ENCODE measurements around the gene PATL1.
"Not testable (repeated sequence)": the region's sequence is repeated elsewhere in the genome, so short reads cannot be mapped to it uniquely, and the experiment has no call there.

PATL1 gene

GRCh38 chr11:59673291-59673690 lies 4.5 kb upstream of the PATL1 start:
- no peak for DNase-seq (ENCODE audit: low read depth in 2 of 2)

- no peak for DNase-seq (ENCODE audit: low read depth in 2 of 2)
Measured at GRCh38 chr11:59671471-59671870, 2.6 kb upstream of the PATL1 start.

GRCh38 chr11:59669611-59670009 lies 773 bp upstream of the PATL1 start:
- no peak for DNase-seq (ENCODE audit: low read depth in 2 of 2)

- DNase-seq (ENCODE audit: low read depth in 2 of 2): peak; percentile 27 to 41
Measured at GRCh38 chr11:59668188-59668949, 468 bp downstream of the PATL1 start.

GRCh38 chr11:59667812-59668187 lies 1.0 kb downstream of the PATL1 start:
- DNase-seq (ENCODE audit: low read depth in 2 of 2): no peak

GRCh38 chr11:59666969-59667368 lies 1.9 kb downstream of the PATL1 start:
- no peak for DNase-seq (ENCODE audit: low read depth in 2 of 2)

GRCh38 chr11:59660621-59661020 lies 8.2 kb downstream of the PATL1 start:
- DNase-seq (ENCODE audit: low read depth in 2 of 2): no peak

GRCh38 chr11:59659981-59660380 lies 8.9 kb downstream of the PATL1 start:
- DNase-seq (ENCODE audit: low read depth in 2 of 2): no peak

GRCh38 chr11:59658036-59658435 lies 10.8 kb downstream of the PATL1 start:
- no peak for DNase-seq (ENCODE audit: low read depth in 2 of 2)

GRCh38 chr11:59654893-59655292 lies 13.9 kb downstream of the PATL1 start:
- DNase-seq (ENCODE audit: low read depth in 2 of 2): no peak

GRCh38 chr11:59647245-59647980 lies 21.4 kb downstream of the PATL1 start:
- DNase-seq (ENCODE audit: low read depth in 2 of 2): no peak

- DNase-seq (ENCODE audit: low read depth in 2 of 2): no peak
Measured at GRCh38 chr11:59644528-59644927, 24.3 kb downstream of the PATL1 start.

- DNase-seq (ENCODE audit: low read depth in 2 of 2): no peak
Measured at GRCh38 chr11:59643390-59643789, 25.4 kb downstream of the PATL1 start.

- no peak for DNase-seq (ENCODE audit: low read depth in 2 of 2)
Measured at GRCh38 chr11:59641156-59641555, 27.7 kb downstream of the PATL1 start.

GRCh38 chr11:59630493-59630892 lies 38.3 kb downstream of the PATL1 start:
- no peak for DNase-seq (ENCODE audit: low read depth in 2 of 2)

- DNase-seq (ENCODE audit: low read depth in 2 of 2): no peak
Measured at GRCh38 chr11:59629996-59630395, 38.8 kb downstream of the PATL1 start.

GRCh38 chr11:59626969-59627368 lies 41.9 kb downstream of the PATL1 start:
- not testable (repeated sequence) for DNase-seq (ENCODE audit: low read depth in 2 of 2)

GRCh38 chr11:59625703-59626102 lies 43.1 kb downstream of the PATL1 start:
- DNase-seq (ENCODE audit: low read depth in 2 of 2): no peak

GRCh38 chr11:59617876-59618275 lies 51.0 kb downstream of the PATL1 start:
- DNase-seq (ENCODE audit: low read depth in 2 of 2): no peak

GRCh38 chr11:59616396-59616982 lies 52.3 kb downstream of the PATL1 start:
- DNase-seq (ENCODE audit: low read depth in 2 of 2): no peak

GRCh38 chr11:59615637-59616395 lies 53.0 kb downstream of the PATL1 start, which contains the start of gene OSBP:
Gene OSBP (minus strand): TSS chr11:59615774. CDS start chr11:59615664, 110 bp downstream.
- peak; percentile 89 to 94 for DNase-seq (ENCODE audit: low read depth in 2 of 2)

GRCh38 chr11:59615120-59615636 lies 53.7 kb downstream of the PATL1 start:
- DNase-seq (ENCODE audit: low read depth in 2 of 2): peak; percentile 17 to 32
